HG03095 (cell line): Measurements from ENCODE around the gene NLRP1.

Experiments used
- ATAC-seq: cut with Tn5 transposase; IDR thresholded peaks from one replicate; pipeline ENCODE4 v1.9.1; 2021; ENCODE audit warnings: moderate library complexity; ENCODE audit not compliant: unreplicated experiment

NLRP1 gene

GRCh38 chr17:5558815-5559785 is 25.2 kb downstream of the NLRP1 start:
- ATAC-seq, result no peak

GRCh38 chr17:5557990-5558389 is 26.3 kb downstream of the NLRP1 start:
- no peak for ATAC-seq

- ATAC-seq, result no peak
Measured at GRCh38 chr17:5557485-5557884, 26.8 kb downstream of the NLRP1 start.

- ATAC-seq, result no peak
Measured at GRCh38 chr17:5555254-5555653, 29.1 kb downstream of the NLRP1 start.

GRCh38 chr17:5553479-5553878 is 30.8 kb downstream of the NLRP1 start:
- no peak for ATAC-seq

- ATAC-seq, result no peak
Measured at GRCh38 chr17:5552841-5553240, 31.5 kb downstream of the NLRP1 start.

GRCh38 chr17:5545051-5545987 is 39.0 kb downstream of the NLRP1 start:
- no peak for ATAC-seq

- no peak for ATAC-seq
Measured at GRCh38 chr17:5544115-5544514, 40.2 kb downstream of the NLRP1 start.

GRCh38 chr17:5541610-5542202 is 42.6 kb downstream of the NLRP1 start:
- ATAC-seq, result no peak

GRCh38 chr17:5540321-5540720 is 44.0 kb downstream of the NLRP1 start:
- no peak for ATAC-seq

GRCh38 chr17:5539286-5539685 is 45.0 kb downstream of the NLRP1 start:
- no peak for ATAC-seq

GRCh38 chr17:5536866-5537650 is 47.3 kb downstream of the NLRP1 start:
- ATAC-seq, result no peak

GRCh38 chr17:5535436-5535835 is 48.9 kb downstream of the NLRP1 start:
- ATAC-seq, result no peak

- no peak for ATAC-seq
Measured at GRCh38 chr17:5533486-5534315, 50.6 kb downstream of the NLRP1 start.

GRCh38 chr17:5532581-5532980 is 51.7 kb downstream of the NLRP1 start:
- ATAC-seq, result no peak

GRCh38 chr17:5531085-5531418 is 53.3 kb downstream of the NLRP1 start:
- ATAC-seq, result no peak

GRCh38 chr17:5530265-5531084 is 53.8 kb downstream of the NLRP1 start:
- ATAC-seq, result no peak

- no peak for ATAC-seq
Measured at GRCh38 chr17:5527601-5528250, 56.6 kb downstream of the NLRP1 start.
